Endothelial cell (in vitro differentiated cells): ENCODE measurements around the gene ZNF835. TPM values are rescaled to one million over a fixed set of nuclear protein-coding genes. Genes with fewer than 3 reads are reported as not detected.

Experiments used
- DNase-seq: peaks from one replicate; pipeline ENCODE4 v3.0.0; 2021; ENCODE audit warnings: low spot score
- H3K27ac Mint-ChIP-seq: one replicate; pipeline ENCODE4 v1.8.0; 2021; ENCODE audit warnings: mixed read lengths, inconsistent platforms; ENCODE audit not compliant: unreplicated experiment
- H3K27me3 Mint-ChIP-seq: one replicate; pipeline ENCODE4 v1.8.0; 2021; ENCODE audit warnings: mild to moderate bottlenecking, moderate library complexity, mixed read lengths, inconsistent platforms; ENCODE audit not compliant: unreplicated experiment
- H3K36me3 Mint-ChIP-seq: one replicate; pipeline ENCODE4 v1.8.0; 2021; ENCODE audit warnings: mild to moderate bottlenecking, low read depth, mixed read lengths, inconsistent platforms; ENCODE audit not compliant: unreplicated experiment
- H3K4me1 Mint-ChIP-seq: one replicate; pipeline ENCODE4 v1.8.0; 2021; ENCODE audit warnings: mild to moderate bottlenecking, mixed read lengths, inconsistent platforms; ENCODE audit not compliant: unreplicated experiment
- H3K4me3 Mint-ChIP-seq: one replicate; pipeline ENCODE4 v1.8.0; 2021; ENCODE audit warnings: mild to moderate bottlenecking, mixed read lengths, inconsistent platforms; ENCODE audit not compliant: unreplicated experiment
- H3K9me3 Mint-ChIP-seq: one replicate; pipeline ENCODE4 v1.8.0; 2021; ENCODE audit warnings: mixed read lengths, inconsistent platforms; ENCODE audit not compliant: unreplicated experiment
- total RNA-seq: library from RNA; stranded (reverse); fragmentation: NEBNext Ultra II Directional; extraction: Animal tissue kit (Norgen Biotek cat#: 25700); gene quantifications from one replicate; pipeline ENCODE4 v1.2.1, GENCODE V29; 2021; ENCODE audit not compliant: unreplicated experiment
- TF ChIP-seq, protein P1 (sequence below): fragments of 200-600 bp; sonication (generic); IDR thresholded peaks from one replicate; pipeline ENCODE4 v1.5.0; 2021; ENCODE audit warnings: antibody characterized with exemption; ENCODE audit not compliant: unreplicated experiment

The ZNF835 gene
- total RNA-seq, 1 donor from 2014 or later, result not detected

DNA sequence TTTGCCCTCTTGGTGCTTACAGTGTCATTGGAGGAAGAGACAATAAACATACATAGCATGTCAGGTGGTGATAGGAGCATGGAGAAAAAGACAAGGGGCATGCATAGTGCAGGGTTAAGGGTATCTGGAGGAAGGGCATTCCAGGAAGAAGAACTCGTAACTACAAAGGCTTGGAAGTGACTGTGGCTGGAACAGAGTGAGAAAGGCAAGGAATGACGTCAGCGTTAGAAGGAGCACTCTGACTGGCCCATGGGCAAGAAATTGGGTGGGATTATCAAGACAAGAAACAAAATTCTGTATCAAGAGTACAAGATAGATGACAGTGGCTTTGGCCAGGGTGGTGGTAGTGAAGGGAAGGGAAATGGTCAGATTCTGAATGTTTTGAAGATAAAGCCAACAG is 17.4 kb downstream of the ZNF835 start:
- no peak overlapping the region for H3K4me3 Mint-ChIP-seq
- H3K27ac Mint-ChIP-seq, result no peak overlapping the region
- peaks cover 2% of the 10 kb centered on the region for H3K27me3 Mint-ChIP-seq
- TF ChIP-seq, protein P1, sequence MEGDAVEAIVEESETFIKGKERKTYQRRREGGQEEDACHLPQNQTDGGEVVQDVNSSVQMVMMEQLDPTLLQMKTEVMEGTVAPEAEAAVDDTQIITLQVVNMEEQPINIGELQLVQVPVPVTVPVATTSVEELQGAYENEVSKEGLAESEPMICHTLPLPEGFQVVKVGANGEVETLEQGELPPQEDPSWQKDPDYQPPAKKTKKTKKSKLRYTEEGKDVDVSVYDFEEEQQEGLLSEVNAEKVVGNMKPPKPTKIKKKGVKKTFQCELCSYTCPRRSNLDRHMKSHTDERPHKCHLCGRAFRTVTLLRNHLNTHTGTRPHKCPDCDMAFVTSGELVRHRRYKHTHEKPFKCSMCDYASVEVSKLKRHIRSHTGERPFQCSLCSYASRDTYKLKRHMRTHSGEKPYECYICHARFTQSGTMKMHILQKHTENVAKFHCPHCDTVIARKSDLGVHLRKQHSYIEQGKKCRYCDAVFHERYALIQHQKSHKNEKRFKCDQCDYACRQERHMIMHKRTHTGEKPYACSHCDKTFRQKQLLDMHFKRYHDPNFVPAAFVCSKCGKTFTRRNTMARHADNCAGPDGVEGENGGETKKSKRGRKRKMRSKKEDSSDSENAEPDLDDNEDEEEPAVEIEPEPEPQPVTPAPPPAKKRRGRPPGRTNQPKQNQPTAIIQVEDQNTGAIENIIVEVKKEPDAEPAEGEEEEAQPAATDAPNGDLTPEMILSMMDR, result no peak
- no peaks in the 10 kb centered on the region for H3K4me1 Mint-ChIP-seq
- peaks cover 19% of the 10 kb centered on the region for H3K36me3 Mint-ChIP-seq
- no peak for DNase-seq
- H3K9me3 Mint-ChIP-seq, result peaks cover 32% of the 10 kb centered on the region

DNA sequence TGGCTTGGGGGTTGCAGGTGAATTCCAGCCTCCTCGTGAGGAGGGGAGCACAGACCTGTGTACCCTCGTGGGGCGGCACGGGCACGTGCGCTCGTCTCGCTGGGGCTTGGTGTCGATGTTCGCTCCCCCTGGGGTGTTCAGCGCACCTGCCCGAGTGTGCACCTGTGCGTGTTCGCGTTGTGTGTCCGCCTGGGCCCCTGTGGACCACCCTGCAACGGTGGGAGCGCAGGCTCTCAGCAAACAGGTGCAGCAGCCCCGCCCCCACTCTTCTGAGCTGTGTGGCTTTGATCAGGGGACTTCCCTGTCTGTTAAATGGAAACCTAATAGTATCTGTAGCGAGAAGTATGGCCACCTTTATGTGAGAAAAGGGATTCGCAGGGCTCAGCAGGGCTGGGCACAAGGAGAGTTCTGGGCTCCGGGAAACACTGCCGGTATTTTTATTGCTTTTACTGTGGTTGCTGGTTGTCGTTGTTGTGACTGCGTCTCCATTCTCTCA is 28.0 kb downstream of the ZNF835 start:
- H3K27me3 Mint-ChIP-seq, result peaks cover 10% of the 10 kb centered on the region
- DNase-seq, result no peak
- H3K9me3 Mint-ChIP-seq, result peaks cover 56% of the 10 kb centered on the region
- H3K4me1 Mint-ChIP-seq, result no peaks in the 10 kb centered on the region
- H3K36me3 Mint-ChIP-seq, result peaks cover 34% of the 10 kb centered on the region
- H3K4me3 Mint-ChIP-seq, result no peak overlapping the region
- no peak overlapping the region for H3K27ac Mint-ChIP-seq
- TF ChIP-seq, protein P1, result no peak

DNA sequence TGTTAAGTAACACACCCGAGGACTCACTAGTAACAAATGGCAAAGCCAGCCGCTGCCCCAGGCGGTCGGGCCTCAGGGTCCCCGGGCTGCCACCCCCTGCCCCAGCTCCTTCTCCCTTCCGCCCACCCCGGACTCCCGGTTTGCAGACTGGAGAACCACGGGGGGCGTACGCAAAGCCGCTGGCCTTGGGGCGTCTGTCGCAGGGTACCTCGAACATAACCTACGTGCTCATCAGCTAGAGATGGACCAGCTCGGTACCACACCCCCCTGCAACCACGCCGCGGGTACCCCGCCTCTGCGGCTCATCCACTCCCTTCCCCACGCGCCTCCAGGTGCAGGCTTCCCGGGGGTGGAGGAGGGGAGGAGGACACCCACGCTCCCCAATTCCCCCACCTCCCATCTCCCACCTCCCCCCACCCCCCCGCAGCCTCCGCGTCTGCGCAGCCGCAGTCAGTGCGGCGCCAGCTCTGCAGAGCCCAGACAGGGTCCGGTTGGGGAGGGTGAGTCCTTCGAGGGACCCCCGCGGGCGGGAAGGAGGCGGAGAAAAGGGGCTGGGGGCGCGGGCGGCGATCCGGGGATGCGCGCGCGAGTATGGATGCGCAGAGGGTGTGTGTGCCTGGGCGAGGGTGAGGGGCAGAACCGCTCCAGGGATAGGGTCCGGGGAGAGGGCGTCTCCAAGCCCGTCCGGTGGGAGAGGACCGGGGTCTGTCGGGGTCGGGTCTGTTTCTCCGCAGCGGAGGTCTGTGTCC is 28.7 kb downstream of the ZNF835 start, which contains the start of gene SMIM17:
Gene SMIM17 (plus strand): TSS at position 449 of the 749 bp plus-strand sequence. CDS start 2,509 bp downstream, outside the sequence.
- peaks cover 35% of the 10 kb centered on the region for H3K36me3 Mint-ChIP-seq
- peaks cover 9% of the 10 kb centered on the region for H3K27me3 Mint-ChIP-seq
- H3K4me1 Mint-ChIP-seq, result no peaks in the 10 kb centered on the region
- H3K9me3 Mint-ChIP-seq, result peaks cover 55% of the 10 kb centered on the region
- no peak for DNase-seq
- H3K27ac Mint-ChIP-seq, result no peak within 1 kb of the TSS
- H3K4me3 Mint-ChIP-seq, result no peak within 1 kb of the TSS
- TF ChIP-seq, protein P1, result no peak

DNA sequence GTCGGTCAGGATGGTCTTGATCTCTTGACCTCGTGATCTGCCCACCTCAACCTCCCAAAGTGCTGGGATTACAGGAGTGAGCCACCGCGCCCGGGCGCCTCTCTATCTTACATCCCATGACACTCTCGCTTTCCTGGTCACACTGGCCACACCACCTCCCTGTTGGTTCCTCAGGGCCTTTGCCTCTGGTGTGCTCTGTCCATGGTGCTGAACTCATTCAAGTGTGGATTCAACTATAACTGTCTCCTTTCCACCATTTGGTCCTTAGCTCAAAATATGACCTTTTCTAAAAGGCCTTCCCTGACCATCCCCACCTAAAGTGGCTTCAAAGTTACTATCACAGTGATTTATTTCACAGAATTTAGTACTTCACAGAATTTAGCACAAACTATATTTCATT is 32.3 kb downstream of the ZNF835 start:
- Mint-ChIP-seq H3K27me3 (peaks cover 8% of the 10 kb centered on the region), H3K36me3 (peaks cover 17% of the 10 kb centered on the region), H3K4me1 (no peaks in the 10 kb centered on the region), H3K4me3 (peak overlapping the region; percentile 44), H3K27ac (peak overlapping the region; percentile 19), H3K9me3 (peaks cover 32% of the 10 kb centered on the region)
- no peak for DNase-seq
- TF ChIP-seq, protein P1, result no peak

DNA sequence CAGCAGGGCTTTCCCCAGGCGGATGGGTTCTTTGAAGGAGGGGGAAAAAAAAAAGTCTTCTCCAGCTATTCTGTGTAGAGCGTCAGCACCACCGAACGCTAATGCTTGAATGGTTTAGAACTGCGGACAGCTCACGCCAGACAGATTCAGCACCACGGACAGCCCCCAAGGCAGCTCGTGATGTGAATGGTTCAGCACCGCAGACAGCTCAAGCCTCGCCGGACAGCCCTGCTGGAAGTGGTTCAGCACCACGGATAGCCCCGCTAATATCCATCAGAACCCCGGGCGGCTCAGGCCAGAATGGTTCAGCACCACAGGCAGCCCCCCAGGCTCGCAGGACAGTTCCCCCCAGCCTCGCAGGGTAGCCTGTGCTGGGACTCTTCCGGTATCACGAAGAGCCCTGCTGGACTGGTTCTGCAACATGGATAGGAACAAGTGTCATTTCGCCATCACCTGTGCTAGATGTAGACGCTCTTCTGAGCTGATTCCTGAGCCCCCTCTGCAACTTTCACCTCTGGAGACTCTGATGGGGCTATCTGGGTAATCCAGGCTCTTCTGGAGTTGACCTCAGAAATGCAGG is 33.5 kb downstream of the ZNF835 start:
- DNase-seq, result peak; percentile 37
- Mint-ChIP-seq H3K4me3 (no peak overlapping the region), H3K27me3 (peaks cover 5% of the 10 kb centered on the region), H3K27ac (no peak overlapping the region), H3K4me1 (no peaks in the 10 kb centered on the region), H3K9me3 (peaks cover 27% of the 10 kb centered on the region), H3K36me3 (peaks cover 16% of the 10 kb centered on the region)
- TF ChIP-seq, protein P1, result no peak
